Activated CD4-positive, alpha-beta T cell treated with anti-CD3 and anti-CD28 coated beads, Interleukin-2, amount 50 U/mL, for 4 hours (primary cell): ENCODE results near the gene MAP3K2.
A peak's percentile ranks its signal among the peaks of the same experiment; 100 is the strongest.

Source experiments
- DNase-seq, 2 experiments: peaks; one replicate each; pipeline ENCODE4 v3.0.0-alpha.2; 2020

The MAP3K2 gene

DNA sequence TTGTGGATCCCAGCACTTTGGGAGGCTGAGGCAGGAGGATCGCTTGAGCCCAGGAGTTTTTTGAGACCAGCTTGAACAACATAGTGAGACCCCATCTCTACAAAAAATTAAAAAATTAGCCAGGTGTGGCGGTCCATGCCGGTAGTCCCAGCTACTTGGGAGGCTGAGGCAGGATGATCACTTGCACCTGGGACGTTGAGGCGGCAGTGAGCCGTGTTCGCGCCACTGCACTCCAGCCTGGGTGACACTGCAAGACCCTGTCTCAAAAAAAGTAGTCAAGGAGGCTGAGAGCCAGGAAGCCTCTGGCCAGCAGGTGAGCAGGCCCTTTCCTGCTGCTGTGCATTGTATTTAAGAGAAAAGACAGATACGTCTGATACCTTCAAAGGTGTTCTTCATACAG, 19.3 kb upstream of the MAP3K2 start:
- no peak for DNase-seq

DNA sequence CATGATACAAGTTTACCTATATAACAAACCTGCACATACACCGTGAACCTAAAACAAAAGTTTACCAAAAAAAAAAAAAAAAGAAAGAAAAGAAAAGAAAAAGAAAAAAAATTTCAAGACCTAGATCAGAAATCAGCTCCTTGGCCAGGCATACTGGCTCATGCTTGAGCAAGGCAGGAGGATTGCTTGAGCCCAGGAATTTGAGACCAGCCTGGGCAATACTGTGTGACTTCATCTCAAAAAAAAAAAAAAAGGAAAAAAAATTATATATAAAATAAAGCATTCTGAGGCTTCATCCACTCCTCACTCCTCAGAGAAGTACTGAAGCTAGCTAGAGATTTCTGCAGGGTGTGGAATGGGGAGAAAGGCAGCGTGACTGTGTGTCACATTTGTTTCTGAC, 18.7 kb upstream of the MAP3K2 start:
- no peak for DNase-seq

- no peak for DNase-seq
Measured at GRCh38 chr2:127405255-127405610, 17.5 kb upstream of the MAP3K2 start.

GRCh38 chr2:127404466-127405254, 16.9 kb upstream of the MAP3K2 start:
- DNase-seq, result no peak

GRCh38 chr2:127403460-127403859, 15.7 kb upstream of the MAP3K2 start:
- DNase-seq, result no peak

- no peak for DNase-seq
Measured at GRCh38 chr2:127401757-127402695, 14.3 kb upstream of the MAP3K2 start.

- no peak for DNase-seq
Measured at GRCh38 chr2:127400897-127401756, 13.4 kb upstream of the MAP3K2 start.

DNA sequence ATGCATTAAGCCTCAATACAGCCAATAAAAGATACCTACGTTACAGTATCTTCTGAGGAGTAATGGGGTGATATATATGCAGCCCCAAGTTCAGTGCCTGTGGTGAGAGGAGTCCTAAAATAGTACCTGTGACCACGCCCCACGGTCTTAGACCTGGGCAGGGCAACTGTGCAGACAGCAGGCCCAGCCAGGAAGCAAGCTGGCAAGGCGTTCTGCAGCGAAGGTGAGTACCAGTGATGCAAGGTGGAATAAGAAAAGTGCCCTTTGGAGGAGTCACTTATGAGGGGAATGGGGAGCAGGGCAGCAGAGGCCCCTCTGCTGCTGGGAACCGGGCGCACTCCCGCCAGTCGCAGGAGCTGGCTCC, 12.7 kb upstream of the MAP3K2 start:
- no peak for DNase-seq

DNA sequence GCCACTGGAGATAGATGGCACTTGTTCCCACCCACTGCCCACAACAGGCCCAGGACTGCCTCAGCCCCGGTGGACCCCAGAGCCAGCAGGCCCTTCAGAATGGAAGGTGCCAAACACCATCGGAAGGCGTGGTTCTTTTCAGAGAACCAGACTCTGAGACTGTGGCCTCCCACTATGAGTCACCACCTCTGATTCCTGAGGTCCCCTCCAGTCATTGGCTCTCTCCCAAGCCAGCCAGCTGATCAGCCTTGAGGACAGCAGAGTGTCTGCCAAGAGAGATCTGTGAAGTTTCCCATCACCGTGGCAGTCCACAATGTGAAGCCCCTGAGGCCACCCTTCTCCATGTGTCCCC, 10.4 kb upstream of the MAP3K2 start:
- peak in 1 of 2 experiments; percentile 24 for DNase-seq

- DNase-seq, result no peak
Measured at GRCh38 chr2:127397568-127398238, 9.9 kb upstream of the MAP3K2 start.

DNA sequence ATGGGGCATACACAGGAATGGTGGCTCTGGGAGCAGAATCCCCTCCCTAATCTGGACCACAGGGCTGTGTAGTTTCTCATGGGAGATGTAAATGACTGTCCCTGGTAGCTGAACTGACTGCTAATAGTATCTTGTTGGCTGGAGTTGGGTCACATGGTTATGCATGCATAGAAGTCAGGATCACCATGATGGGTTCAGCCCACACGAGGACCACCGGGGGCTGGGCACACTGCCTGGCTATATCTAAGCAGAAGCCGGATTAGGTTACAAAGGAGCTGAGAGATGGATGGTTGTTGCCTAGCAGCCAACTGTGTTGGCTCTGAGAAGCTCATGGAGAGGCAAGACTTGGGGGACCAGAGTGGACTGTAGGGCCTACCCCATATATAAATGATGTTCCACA, 6.7 kb upstream of the MAP3K2 start:
- no peak for DNase-seq

DNA sequence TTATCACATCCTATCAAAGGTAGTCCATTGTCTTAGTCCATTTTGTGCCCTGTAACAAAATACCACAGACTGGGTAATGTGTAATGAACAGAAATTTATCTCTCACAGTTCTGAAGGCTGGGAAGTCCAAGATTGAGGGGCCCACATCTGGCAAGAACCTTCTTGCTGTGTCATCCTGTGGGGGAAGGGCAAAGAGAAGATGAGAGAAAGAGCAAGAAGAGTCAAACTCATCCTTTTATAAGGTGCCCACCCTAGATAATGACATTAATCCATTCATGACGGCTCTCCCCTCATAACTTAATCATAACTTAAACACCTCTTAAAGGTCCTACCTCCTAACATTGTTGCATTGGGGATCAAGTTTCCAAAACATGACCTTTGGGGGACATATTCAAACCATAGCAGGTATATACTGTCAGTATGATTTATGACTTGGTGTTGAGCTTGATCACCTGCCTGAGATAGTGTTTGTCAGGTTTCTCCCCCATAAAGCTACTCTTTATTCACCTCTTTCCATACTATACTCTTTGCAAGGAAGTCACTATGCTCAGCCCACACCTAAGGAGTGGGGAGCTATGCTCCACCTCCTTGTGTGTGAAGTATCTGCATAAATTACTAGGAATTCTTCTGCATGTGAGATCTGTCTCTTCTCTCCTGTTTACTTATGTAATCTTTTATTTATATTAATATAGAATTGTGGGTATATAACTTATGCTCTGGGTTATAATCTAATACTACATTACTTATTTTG, 5.2 kb upstream of the MAP3K2 start:
- DNase-seq, result no peak

DNA sequence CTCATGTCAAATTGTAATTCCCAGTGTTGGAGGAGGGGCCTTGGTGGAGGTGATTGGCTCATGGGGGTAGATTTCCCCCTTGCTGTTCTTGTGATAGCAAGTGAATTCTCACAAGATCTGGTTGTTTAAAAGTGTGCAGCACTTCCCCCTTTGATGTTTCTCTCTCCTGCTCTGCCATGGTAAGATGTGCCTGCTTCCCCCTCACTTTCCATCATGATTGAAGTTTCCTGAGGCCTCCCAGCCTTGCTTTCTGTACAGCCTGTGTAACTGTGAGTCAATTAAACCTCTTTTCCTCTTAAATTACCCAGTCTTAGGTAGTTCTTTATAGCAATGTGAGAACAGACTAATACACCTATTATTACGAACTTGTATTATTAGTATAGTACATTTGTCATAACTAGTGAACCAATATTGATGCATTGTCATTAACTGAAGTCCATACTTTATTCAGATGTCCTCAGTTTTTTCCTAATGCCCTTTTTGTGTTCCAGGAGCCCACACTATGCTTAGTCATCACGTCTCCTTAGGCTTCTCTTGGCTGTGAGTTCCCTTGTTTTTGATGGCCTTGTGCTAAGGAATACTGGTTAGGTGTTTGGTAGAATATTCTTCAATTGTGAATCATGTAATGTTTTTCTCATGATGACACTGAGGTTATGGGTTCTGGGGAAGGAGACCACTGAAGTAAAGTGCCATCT, 4.5 kb upstream of the MAP3K2 start:
- DNase-seq, result no peak

- no peak for DNase-seq
Measured at GRCh38 chr2:127389778-127390435, 2.1 kb upstream of the MAP3K2 start.

- no peak for DNase-seq
Measured at GRCh38 chr2:127388423-127389164, 819 bp upstream of the MAP3K2 start.

GRCh38 chr2:127386764-127387654, 766 bp downstream of the MAP3K2 start:
- DNase-seq, result peak; percentile 67 to 76

DNA sequence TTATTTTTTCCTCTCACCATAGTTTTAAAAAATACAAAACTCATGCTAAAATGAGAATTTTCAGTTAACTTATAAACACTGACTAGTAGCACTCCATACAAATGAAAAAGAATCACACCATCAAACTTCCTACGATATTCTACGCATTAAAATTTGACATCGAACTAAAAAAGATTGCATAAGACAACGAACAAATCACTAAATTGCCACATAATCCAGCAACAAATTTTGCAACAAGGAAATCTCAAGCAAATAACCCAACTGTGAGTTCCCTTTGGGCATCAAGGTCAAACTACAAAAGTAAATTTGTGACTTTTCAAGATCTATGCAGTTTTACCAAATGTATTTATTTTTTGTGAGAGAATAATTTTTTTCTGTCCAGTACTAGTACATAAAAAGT, 1.5 kb downstream of the MAP3K2 start:
- DNase-seq, result no peak

DNA sequence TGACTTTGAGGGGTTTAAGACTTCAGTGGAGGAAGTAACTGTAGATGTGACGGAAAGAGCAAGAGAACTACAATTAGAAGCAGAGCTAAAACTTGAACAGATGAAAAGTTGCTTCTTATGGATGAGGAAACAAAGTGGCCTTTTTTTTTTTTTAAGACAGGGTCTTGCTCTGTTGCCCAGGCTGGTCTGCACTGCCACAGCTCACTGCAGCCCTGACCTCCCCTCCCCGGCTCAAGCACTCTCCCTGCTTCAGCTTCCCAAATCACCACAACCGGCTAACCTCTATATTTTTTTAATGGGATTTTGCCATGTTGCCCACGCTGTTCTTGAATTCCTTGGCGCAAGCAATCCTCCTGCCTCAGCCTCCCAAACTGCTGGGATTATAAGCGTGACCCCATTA, 3.2 kb downstream of the MAP3K2 start:
- DNase-seq, result no peak

DNA sequence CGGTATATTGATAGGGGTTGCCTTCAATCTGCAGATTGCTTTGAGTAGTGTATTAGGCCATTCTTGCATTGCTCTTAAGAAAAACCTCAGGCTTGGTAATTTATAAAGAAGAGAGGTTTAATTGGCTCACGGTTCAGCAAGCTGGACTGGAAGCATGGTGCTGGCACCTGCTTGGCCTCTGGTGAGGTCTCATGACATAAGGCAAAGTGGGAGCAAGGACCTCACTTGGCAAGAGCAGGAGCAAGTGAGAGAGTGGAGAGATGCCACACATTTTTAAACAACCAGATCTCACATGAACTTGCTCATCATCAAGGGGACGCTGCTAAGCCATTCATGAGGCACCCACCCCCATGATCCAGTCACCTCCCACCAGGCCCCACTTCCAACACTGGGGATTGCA, 4.9 kb downstream of the MAP3K2 start:
- DNase-seq, result no peak
